Prostate gland (tissue), 2 donors: ENCODE data around the gene PACS1. TPM values are rescaled to one million over a fixed set of nuclear protein-coding genes. Genes with fewer than 3 reads are reported as not detected.

Experiments used
- DNase-seq: peaks from one replicate; pipeline ENCODE4 v3.0.0-alpha.2; 2019; ENCODE audit warnings: low spot score
- H3K27ac ChIP-seq, 2 donors: fragments of 200-600 bp; sonication (generic); 2 replicates each; pipeline ENCODE4 v1.5.1; 2017 to 2019
- H3K27me3 ChIP-seq: fragments of 200-600 bp; sonication (generic); replicated peaks from 2 replicates; pipeline ENCODE4 v1.5.1; 2019; ENCODE audit not compliant: insufficient read depth
- H3K36me3 ChIP-seq, 2 donors: fragments of 200-600 bp; sonication (generic); 1 replicate in 1 of 2; 2 replicates in 1 of 2; pipeline versions ENCODE4 v1.5.1 to v1.8.1; 2017 to 2019
- H3K4me1 ChIP-seq: fragments of 200-600 bp; sonication (generic); replicated peaks from 2 replicates; pipeline ENCODE4 v1.5.1; 2019
- H3K4me3 ChIP-seq, 2 donors: fragments of 200-600 bp; sonication (generic); 2 replicates each; pipeline ENCODE4 v1.5.1; 2017 to 2019
- H3K9me3 ChIP-seq: fragments of 200-600 bp; sonication (generic); 2 replicates; pipeline ENCODE4 v1.5.1; 2017
- CTCF ChIP-seq, 4 experiments: fragments of 200-600 bp in 2 of 4; fragments of 450-650 bp in 2 of 4; sonication (generic) in 2 of 4; IDR thresholded peaks; 1 replicate in 3 of 4; 2 replicates in 1 of 4; pipeline ENCODE4 v1.5.1; 2016 to 2019; ENCODE audit warnings: antibody characterized with exemption in 4 of 4, mild to moderate bottlenecking in 2 of 4, moderate library complexity in 2 of 4
- POLR2A ChIP-seq: fragments of 450-650 bp; IDR thresholded peaks from one replicate; pipeline ENCODE4 v1.6.1; 2016; ENCODE audit warnings: antibody characterized with exemption, mild to moderate bottlenecking
- POLR2AphosphoS5 ChIP-seq: sonication (generic); formaldehyde crosslinking; IDR thresholded peaks from one replicate; pipeline ENCODE4 v1.6.1; 2017; ENCODE audit warnings: antibody characterized with exemption
- WGBS: methylation state at CpG from one replicate; pipeline ENCODE4 v1.1.5; 2018; 5-methylcytosine and 5-hydroxymethylcytosine counted together
- intact Hi-C: fragments of 100-400 bp; cut with DNase I; formaldehyde crosslinking; loops from one replicate; pipeline ENCODE4 v1.14.2; 2022
- total RNA-seq, 2 donors: library from RNA; depleted of rRNA; stranded (reverse); fragments of >200 nt; gene quantifications; one replicate each; pipeline ENCODE4 v1.1.0, GENCODE V29; 2016

PACS1 gene
- total RNA-seq, 2 donors from 2014 or later = 51.9 to 107 TPM

DNA sequence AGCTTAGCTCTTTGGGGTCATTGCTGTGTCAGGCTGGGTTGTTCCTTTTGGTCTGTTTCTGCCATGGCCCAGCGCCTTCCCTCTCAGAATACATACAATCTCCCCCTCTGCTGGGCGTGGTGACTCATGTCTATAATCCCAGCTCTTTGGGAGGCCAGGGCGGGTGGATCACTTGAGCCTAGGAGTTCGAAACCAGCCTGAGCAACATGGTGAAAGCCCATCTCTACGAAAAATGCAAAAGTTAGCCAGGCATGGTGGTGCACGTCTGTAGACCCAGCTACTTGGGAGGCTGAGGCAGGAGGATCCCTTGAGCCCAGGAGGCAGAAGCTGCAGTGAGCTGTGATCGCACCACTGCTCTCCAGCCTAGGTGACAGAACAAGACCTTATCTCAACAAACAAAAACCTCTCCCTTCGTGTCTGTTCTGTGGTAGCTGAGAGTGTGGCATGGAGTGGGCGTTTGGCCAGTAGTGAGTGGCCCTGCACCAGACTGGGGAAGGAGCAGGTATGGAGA is 151.7 kb downstream of the PACS1 start:
- no peaks in the 10 kb centered on the region for H3K9me3 ChIP-seq
- intact Hi-C loops = loop anchor here (2.0 kb wide), 1 partner anchor 61 kb away; no protein-coding TSS in a partner anchor
- no peaks in the 10 kb centered on the region for H3K27me3 ChIP-seq
- no peaks in the 10 kb centered on the region for H3K36me3 ChIP-seq
- no peak for TF ChIP-seq CTCF (IDR thresholded peaks at IDR 0.05)
- no peak for TF ChIP-seq POLR2AphosphoS5
- no peak for TF ChIP-seq POLR2A
- H3K4me3 ChIP-seq = no peak overlapping the region
- DNase-seq = no peak
- H3K27ac ChIP-seq = no peak overlapping the region
- WGBS = 77% methylated on average over 9 of the region's 9 CpGs
- H3K4me1 ChIP-seq = no peaks in the 10 kb centered on the region

GRCh38 chr11:66222358-66223149 is 152.5 kb downstream of the PACS1 start:
- 25% methylated on average over 21 of the region's 21 CpGs for WGBS
- peak; percentile 93 for DNase-seq
- no peaks in the 10 kb centered on the region for H3K27me3 ChIP-seq
- H3K36me3 ChIP-seq = no peaks in the 10 kb centered on the region
- TF ChIP-seq POLR2A = no peak
- peak; percentile 94 to 100 (median 98) for TF ChIP-seq CTCF (IDR thresholded peaks at IDR 0.05)
- TF ChIP-seq POLR2AphosphoS5 = peak; percentile 94
- no peak overlapping the region for H3K27ac ChIP-seq
- H3K4me1 ChIP-seq = no peaks in the 10 kb centered on the region
- H3K9me3 ChIP-seq = no peaks in the 10 kb centered on the region
- intact Hi-C loops = loop anchor here (2.0 kb wide), 1 partner anchor 60 kb away; no protein-coding TSS in a partner anchor
- H3K4me3 ChIP-seq = no peak overlapping the region

- DNase-seq = no peak
- H3K4me3 ChIP-seq = no peak overlapping the region
- H3K9me3 ChIP-seq = no peaks in the 10 kb centered on the region
- H3K36me3 ChIP-seq = no peaks in the 10 kb centered on the region
- no peaks in the 10 kb centered on the region for H3K4me1 ChIP-seq
- H3K27ac ChIP-seq = no peak overlapping the region
- TF ChIP-seq POLR2AphosphoS5 = no peak
- TF ChIP-seq CTCF (IDR thresholded peaks at IDR 0.05) = no peak
- no peak for TF ChIP-seq POLR2A
- intact Hi-C loops = no loop called here
- H3K27me3 ChIP-seq = no peaks in the 10 kb centered on the region
- 95% methylated on average over 10 of the region's 10 CpGs for WGBS
Measured at GRCh38 chr11:66224226-66224855, 154.3 kb downstream of the PACS1 start.

GRCh38 chr11:66225066-66225465 is 155.0 kb downstream of the PACS1 start:
- intact Hi-C loops = no loop called here
- 70% methylated on average over 2 of the region's 2 CpGs for WGBS
- Histone ChIP-seq H3K36me3 (no peaks in the 10 kb centered on the region), H3K9me3 (no peaks in the 10 kb centered on the region), H3K4me3 (no peak overlapping the region), H3K27me3 (no peaks in the 10 kb centered on the region), H3K27ac (no peak overlapping the region), H3K4me1 (no peaks in the 10 kb centered on the region)
- no peak for DNase-seq
- no peak for TF ChIP-seq POLR2AphosphoS5
- no peak for TF ChIP-seq CTCF (IDR thresholded peaks at IDR 0.05)
- no peak for TF ChIP-seq POLR2A
